Suppressor macrophage treated with lipopolysaccharide for 1 hour (primary cell): ENCODE results near the gene FAM222B.

ENCODE experiments used
- DNase-seq, 3 donors: peaks; one replicate each; pipeline ENCODE4 v3.0.0-alpha.2; 2020 to 2022

Gene FAM222B

GRCh38 chr17:28765038-28765437 is 77.6 kb downstream of the FAM222B start:
- DNase-seq = no peak

GRCh38 chr17:28763804-28764266 is 78.8 kb downstream of the FAM222B start:
- DNase-seq = peak; percentile 81 to 85 (median 85)

DNA sequence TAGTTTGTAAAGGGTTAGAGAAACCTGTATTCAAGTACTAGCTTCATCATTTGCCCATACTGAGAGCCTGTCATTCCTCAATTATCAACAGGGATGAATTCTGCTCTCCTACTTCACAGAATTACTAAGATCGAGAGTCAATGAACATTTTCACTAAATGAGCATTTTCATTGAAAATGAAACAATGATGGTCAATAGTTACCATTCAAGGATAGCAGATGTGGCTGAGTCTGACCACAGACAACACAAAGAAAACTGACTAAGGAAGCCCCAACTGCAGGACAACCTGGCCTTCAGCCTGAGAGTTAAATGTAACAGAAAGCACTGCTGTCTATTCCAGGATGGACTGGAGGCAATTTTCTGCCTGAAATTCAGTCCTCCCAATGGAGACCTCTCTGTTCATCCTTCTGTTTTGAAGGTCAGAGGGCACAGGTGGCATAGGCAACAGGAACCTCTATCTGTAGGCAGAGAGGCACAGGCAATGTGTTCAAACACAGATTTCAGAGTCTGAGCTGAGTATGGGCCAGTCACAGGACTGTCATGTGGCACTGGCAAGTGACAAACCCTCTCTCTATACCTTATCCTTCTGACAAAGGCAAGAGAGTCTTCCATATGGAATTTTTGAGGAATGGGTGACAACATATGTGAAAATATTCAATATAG is 79.3 kb downstream of the FAM222B start:
- no peak for DNase-seq

GRCh38 chr17:28760601-28761562 is 81.7 kb downstream of the FAM222B start:
- peak; percentile 65 to 75 (median 66) for DNase-seq

DNA sequence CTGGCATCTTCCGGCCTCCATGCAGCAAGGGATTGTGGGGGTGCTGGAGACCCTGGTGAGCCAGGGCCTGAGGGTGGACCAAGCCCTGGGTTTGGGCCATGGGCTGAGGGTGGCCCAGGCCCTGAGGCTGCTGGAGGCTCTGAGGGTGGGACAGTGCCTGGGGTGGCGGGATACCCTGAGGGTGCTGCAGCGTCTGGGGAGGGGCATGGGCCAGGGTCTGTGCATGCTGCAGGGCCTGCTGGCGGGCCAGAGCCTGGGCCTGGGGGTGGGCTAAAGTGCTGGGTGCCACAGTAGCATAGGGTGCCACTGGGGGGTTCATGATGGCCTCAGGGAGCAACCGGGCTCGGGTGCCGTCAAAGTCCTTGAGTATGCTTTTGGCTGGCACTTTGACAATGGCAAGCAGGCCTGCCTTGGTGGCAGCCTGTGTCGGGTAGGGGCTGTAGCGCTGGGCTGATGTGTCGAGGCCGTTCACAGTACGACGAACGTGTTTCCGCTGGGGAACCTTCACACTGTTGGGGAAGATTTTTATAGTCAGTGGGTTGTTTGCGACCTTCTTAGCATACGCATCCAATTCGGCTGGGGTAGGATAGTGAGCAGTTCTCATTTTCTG is 83.2 kb downstream of the FAM222B start:
- DNase-seq = no peak

DNA sequence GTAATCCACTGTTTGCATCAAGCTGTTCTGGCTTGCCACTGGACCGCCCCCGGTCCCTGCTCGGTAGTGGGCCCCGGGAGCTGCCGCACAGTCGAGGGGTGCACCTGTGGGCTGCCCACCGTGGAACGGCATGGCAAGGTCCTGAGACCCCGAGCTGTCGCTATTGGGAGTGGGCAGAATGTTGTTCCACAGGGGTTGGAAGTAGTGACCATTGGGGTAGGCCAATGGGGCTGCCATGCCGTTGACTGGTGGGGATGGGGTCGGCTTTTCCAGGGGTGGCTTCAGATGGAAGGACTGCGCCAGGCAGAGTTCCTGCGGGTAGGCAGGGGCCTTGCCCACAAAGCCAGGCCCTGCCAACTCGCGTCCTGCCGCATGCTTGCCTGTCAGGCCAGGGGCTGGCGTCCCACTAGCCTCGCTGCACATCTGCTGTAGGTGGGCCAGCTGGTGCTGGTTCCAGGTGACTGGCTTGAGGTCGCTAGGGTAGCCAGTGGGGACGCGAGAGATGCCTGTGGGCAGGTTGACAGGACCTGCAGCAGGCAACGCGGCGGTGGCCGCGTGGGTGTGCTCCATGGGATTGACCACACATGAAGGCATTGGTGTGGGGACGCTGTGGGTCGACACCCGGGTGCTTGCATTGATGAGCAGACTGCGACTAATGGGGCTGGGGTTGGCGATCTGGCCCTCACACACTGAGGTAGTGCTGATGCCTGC is 84.0 kb downstream of the FAM222B start:
- DNase-seq = no peak

- no peak for DNase-seq
These were observed 86.4 kb downstream of the FAM222B start for GRCh38 chr17:28756049-28756804.

- no peak for DNase-seq
These were observed 87.1 kb downstream of the FAM222B start for GRCh38 chr17:28755486-28755885.

GRCh38 chr17:28751600-28752366 is 90.8 kb downstream of the FAM222B start:
- no peak for DNase-seq

DNA sequence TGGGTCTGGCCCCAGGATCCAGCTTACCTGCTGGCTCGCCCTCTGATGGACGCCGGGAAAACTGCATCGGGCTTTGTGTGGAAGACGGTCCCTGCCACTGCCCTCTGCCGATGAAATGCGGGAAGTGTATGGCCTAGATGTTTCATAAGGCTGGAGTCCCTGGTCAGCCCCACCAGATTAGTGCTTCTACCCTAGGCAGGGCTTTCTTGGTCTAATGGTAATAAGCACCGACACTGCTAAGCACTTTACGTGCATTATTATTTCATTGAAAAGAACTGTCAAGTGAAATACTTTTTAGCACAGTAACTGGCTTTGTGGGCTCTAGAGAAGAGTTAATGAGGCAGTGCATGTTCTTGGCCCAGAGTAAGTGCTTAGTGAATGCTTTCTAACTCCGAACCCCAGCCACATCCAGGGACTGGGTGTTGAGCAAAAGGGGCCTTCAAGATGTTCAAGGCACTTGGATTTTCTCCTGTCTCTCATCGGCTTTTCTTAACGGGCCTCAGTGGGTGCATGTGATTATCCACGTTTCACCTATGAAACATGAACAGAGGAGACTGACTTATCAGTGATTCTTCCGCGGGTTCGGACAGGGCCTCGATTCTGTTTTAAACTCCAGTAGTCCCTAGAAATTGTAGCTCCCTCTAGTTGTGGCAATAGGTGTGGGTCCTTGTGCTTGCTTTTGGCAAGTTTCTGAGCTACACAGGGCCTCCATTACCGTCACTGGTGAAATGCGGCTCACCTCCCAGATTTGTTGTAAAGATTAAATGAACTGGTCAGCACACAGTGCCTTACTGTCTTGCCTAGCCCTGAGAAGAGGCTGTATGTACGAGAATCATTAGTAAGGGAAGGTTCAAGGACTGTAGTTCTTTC is 92.2 kb downstream of the FAM222B start:
- DNase-seq = peak; percentile 93 to 97 (median 95)

DNA sequence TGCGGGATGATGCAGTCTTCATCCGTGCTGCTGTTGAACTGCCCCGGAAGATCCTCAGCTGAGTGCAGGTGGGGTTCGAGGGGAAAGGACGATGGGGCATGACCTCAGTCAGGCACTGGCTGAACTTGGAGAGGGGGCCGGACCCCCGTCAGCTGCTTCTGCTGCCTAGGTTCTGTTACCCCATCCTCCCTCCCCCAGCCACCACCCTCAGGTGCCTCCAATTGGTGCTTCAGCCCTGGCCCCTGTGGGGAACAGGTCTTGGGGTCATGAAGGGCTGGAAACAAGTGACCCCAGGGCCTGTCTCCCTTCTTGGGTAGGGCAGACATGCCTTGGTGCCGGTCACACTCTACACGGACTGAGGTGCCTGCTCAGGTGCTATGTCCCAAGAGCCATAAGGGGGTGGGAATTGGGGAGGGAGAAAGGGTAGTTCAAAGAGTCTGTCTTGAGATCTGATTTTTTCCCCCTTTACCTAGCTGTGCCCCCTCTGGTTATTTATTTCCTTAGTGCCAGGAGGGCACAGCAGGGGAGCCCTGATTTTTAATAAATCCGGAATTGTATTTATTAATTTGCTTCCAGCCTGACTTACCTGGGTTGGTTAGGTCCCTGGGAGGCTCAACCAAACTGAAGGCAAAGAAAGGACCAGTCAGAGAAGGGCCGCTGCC is 92.9 kb downstream of the FAM222B start:
- no peak for DNase-seq

DNA sequence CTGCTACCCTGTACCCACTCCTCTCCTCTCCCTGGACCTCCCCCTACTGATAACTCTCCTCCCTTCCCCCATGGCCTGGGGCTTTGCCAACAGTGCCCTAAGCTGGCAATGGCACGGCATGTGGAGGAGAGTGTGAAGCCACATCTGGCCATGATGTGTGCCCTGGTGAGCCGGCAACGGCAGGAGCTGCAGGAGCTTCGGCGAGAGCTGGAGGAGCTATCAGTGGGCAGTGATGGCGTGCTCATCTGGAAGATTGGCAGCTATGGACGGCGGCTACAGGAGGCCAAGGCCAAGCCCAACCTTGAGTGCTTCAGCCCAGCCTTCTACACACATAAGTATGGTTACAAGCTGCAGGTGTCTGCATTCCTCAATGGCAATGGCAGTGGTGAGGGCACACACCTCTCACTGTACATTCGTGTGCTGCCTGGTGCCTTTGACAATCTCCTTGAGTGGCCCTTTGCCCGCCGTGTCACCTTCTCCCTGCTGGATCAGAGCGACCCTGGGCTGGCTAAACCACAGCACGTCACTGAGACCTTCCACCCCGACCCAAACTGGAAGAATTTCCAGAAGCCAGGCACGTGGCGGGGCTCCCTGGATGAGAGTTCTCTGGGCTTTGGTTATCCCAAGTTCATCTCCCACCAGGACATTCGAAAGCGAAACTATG is 93.6 kb downstream of the FAM222B start:
- no peak for DNase-seq

DNA sequence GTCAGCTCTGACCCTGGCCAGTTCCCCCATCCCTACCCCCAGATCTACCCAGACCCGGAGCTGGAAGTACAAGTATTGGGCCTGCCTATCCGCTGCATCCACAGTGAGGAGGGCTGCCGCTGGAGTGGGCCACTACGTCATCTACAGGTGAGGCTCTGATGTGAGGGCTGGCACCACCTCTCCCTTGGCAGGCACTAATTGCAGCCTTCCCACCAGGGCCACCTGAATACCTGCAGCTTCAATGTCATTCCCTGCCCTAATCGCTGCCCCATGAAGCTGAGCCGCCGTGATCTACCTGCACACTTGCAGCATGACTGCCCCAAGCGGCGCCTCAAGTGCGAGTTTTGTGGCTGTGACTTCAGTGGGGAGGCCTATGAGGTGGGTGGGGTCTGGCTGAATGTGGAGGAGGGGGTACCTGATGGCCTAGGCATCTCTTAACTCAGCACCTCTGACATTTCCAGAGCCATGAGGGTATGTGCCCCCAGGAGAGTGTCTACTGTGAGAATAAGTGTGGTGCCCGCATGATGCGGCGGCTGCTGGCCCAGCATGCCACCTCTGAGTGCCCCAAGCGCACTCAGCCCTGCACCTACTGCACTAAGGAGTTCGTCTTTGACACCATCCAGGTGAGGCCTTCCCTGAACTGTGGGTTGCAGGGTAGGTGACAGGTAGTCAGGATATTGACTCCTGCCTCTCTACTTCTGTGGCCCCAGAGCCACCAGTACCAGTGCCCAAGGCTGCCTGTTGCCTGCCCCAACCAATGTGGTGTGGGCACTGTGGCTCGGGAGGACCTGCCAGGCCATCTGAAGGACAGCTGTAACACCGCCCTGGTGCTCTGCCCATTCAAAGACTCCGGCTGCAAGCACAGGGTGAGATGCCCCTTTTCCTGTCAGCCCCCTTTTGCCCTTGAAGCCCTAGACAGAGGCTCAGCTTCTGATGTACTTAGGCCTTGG is 94.5 kb downstream of the FAM222B start:
- no peak for DNase-seq

- DNase-seq = no peak
These were observed 95.4 kb downstream of the FAM222B start for GRCh38 chr17:28747051-28747691.

- peak in 1 of 3 donors; percentile 7 for DNase-seq
These were observed 96.0 kb downstream of the FAM222B start for GRCh38 chr17:28746611-28747050.

DNA sequence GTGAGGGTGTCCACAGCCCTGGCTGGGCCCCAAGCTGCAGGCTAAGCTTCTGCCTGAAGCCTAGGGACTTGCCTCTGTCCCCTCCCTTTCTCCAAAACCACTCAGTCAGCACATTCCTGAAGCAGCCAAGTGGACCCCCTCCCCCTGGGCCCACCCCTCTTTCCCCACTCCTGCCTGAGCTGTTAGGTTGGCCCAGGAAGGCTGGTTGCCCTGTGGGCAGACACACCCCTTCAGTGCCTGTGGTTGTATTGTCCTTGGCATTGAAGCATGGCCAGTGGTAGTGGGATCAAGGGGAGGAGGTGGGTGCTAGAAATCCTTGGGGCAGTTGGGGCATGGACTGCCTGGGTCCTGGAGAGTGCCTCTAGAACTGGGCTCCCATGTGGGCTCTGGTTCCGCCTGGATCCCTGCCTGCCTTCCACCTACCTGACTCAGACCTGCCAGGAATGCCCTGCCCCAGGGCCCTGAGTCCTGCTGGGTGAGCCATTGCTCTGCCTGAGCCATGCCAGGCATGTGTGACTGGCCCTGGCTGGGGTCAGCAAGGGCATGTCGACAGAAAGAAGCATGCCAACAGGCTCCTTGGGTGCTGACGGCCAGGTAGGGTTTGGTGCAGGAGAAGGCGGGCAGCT is 96.7 kb downstream of the FAM222B start:
- peak in 1 of 3 donors; percentile 13 for DNase-seq
